K562 (cell line): ENCODE data around the gene TECTA. TPM values are rescaled to one million over a fixed set of nuclear protein-coding genes. Genes with fewer than 3 reads are reported as not detected.

Experiments used
- ATAC-seq: fragments of 200-7000 bp; cut with Tn5 transposase; 3 replicates; pipeline ENCODE4 v1.9.1; 2020; ENCODE audit warnings: moderate library complexity
- BruUV-seq: library from RNA; stranded (reverse); fragments of 400-500 nt; replicated peaks from 2 replicates; lab custom pipeline; 2021; lab: Mats Ljungman, UMichigan
- CTCF ChIA-PET: fragments of 300-600 bp; formaldehyde crosslinking; extraction: SDS; loops from one replicate; lab custom pipeline; 2021; ENCODE audit warnings: low intra/inter-chr PET ratio; lab: Yijun Ruan, JAX
- POLR2A ChIA-PET: fragments of 300-600, 350-650 bp; sonication (Branson Sonifier 250); formaldehyde crosslinking; extraction: SDS; loops from one replicate; lab custom pipeline; 2021; ENCODE audit warnings: antibody characterized with exemption, inconsistent platforms; lab: Yijun Ruan, JAX
- DNase-seq, 4 experiments: peaks; one replicate each; pipeline versions ENCODE4 v3.0.0 to v3.0.0-alpha.2; 2011 to 2018; ENCODE audit warnings: low spot score in 3 of 4, mixed read lengths in 3 of 4; ENCODE audit errors: extremely low read depth in 1 of 4
- FAIRE-seq: peaks from 2 replicates; lab custom pipeline; 2011; peaks lifted over from hg19 to GRCh38; lab: Jason Lieb, UNC
- H2AFZ ChIP-seq: 2 replicates; pipeline ENCODE4 v1.6.0; 2011; ENCODE audit warnings: low read depth, low read length, control low read depth, inconsistent platforms
- H3K27ac ChIP-seq: fragments of 200-600 bp; 3 replicates; pipeline ENCODE4 v1.8.0; 2011; ENCODE audit warnings: low read depth, mild to moderate bottlenecking, control low read depth, inconsistent platforms, low read length, moderate library complexity, mixed read lengths; ENCODE audit errors: extremely low read depth
- H3K27me3 ChIP-seq, 2 experiments: fragments of 300-600 bp in 1 of 2; 2 replicates in 1 of 2; 3 replicates in 1 of 2; pipeline versions ENCODE4 v1.6.0 to v1.8.0; 2011; ENCODE audit warnings: inconsistent platforms in 2 of 2, low read length in 2 of 2, mild to moderate bottlenecking in 1 of 2, mixed read lengths in 1 of 2, moderate library complexity in 1 of 2; ENCODE audit not compliant: control insufficient read depth in 2 of 2, insufficient read depth in 2 of 2
- H3K36me3 ChIP-seq: fragments of 300-600 bp; 3 replicates; pipeline ENCODE4 v1.8.0; 2011; ENCODE audit warnings: mild to moderate bottlenecking, low read length, inconsistent platforms; ENCODE audit not compliant: control insufficient read depth, insufficient read depth
- H3K4me1 ChIP-seq, 2 experiments: fragments of 200-600 bp in 1 of 2; replicated peaks in 1 of 2; 2 replicates in 1 of 2; 3 replicates in 1 of 2; pipeline versions ENCODE4 v1.5.1 to v1.8.0; 2011; ENCODE audit warnings: inconsistent platforms in 2 of 2, low read length in 2 of 2, mild to moderate bottlenecking in 1 of 2, mixed read lengths in 1 of 2, moderate library complexity in 1 of 2; ENCODE audit not compliant: control insufficient read depth in 2 of 2, insufficient read depth in 2 of 2
- H3K4me2 ChIP-seq: 2 replicates; pipeline ENCODE4 v1.6.1; 2011; ENCODE audit warnings: low read length, control low read depth, inconsistent platforms, mixed read lengths; ENCODE audit not compliant: insufficient read depth
- H3K4me3 ChIP-seq: fragments of 200-600 bp; sonication (generic), shearing (Covaris generic); 2 replicates; pipeline ENCODE4 v1.5.1; 2016; ENCODE audit warnings: control low read depth, inconsistent platforms
- H3K79me2 ChIP-seq: fragments of 200-600 bp; 3 replicates; pipeline ENCODE4 v1.8.0; 2011; ENCODE audit warnings: low read length, inconsistent platforms; ENCODE audit not compliant: control insufficient read depth, insufficient read depth
- H3K9ac ChIP-seq, 2 experiments: 2 replicates each; pipeline versions ENCODE4 v1.6.0 to v1.6.1; 2011; ENCODE audit warnings: low read depth in 2 of 2, low read length in 2 of 2, control low read depth in 1 of 2, inconsistent platforms in 1 of 2, mild to moderate bottlenecking in 1 of 2, mixed read lengths in 1 of 2; ENCODE audit not compliant: insufficient read depth in 1 of 2
- H3K9me1 ChIP-seq: one replicate; pipeline ENCODE4 v1.6.0; 2011; ENCODE audit warnings: inconsistent platforms, mild to moderate bottlenecking, low read length, moderate library complexity; ENCODE audit not compliant: control insufficient read depth, insufficient read depth
- H3K9me3 ChIP-seq: replicated peaks from 2 replicates; pipeline ENCODE4 v1.5.1; 2011; ENCODE audit warnings: low read depth, low read length, inconsistent platforms; ENCODE audit not compliant: control insufficient read depth, insufficient read depth
- H4K20me1 ChIP-seq: replicated peaks from 2 replicates; pipeline ENCODE4 v1.6.1; 2011; ENCODE audit warnings: low read length, inconsistent platforms, mixed read lengths; ENCODE audit not compliant: control insufficient read depth, insufficient read depth
- C11orf30 ChIP-seq: fragments of 450-650 bp; IDR thresholded peaks from 2 replicates; pipeline ENCODE4 v1.6.1; 2016; ENCODE audit warnings: low read depth, mild to moderate bottlenecking
- MAFG ChIP-seq: fragments of 450-650 bp; conservative IDR thresholded peaks from 2 replicates; pipeline ENCODE4 v1.6.1; 2016; ENCODE audit warnings: missing genetic modification characterization, missing compliant biosample characterization
- NFATC3 ChIP-seq: fragments of 450-650 bp; IDR thresholded peaks from 2 replicates; pipeline ENCODE4 v1.6.1; 2017; ENCODE audit warnings: mild to moderate bottlenecking
- NFE2 ChIP-seq: IDR thresholded peaks from 2 replicates; pipeline ENCODE4 v1.6.1; 2014; ENCODE audit warnings: antibody characterized with exemption, low read depth
- PBX2 ChIP-seq, 2 experiments: IDR thresholded peaks in 1 of 2; conservative IDR thresholded peaks in 1 of 2; 2 replicates each; pipeline ENCODE4 v1.6.1; 2016; ENCODE audit warnings: low read depth in 2 of 2, mild to moderate bottlenecking in 1 of 2, missing compliant biosample characterization in 1 of 2, missing genetic modification characterization in 1 of 2, moderate library complexity in 1 of 2
- SIRT6 ChIP-seq: IDR thresholded peaks from one replicate; pipeline ENCODE4 v1.6.1; 2012; ENCODE audit warnings: low read depth, mild to moderate bottlenecking, control low read depth, inconsistent platforms, low read length, moderate library complexity
- ZNF316 ChIP-seq: fragments of 450-650 bp; IDR thresholded peaks from 2 replicates; pipeline ENCODE4 v1.6.1; 2016
- WGBS: fragments of 100-300 bp; shearing (Covaris generic); methylation state at CpG from one replicate; pipeline ENCODE4 v1.1.6; 2016; ENCODE audit warnings: low coverage, mixed read lengths; ENCODE audit not compliant: insufficient coverage; ENCODE audit errors: missing lambda C conversion rate; 5-methylcytosine and 5-hydroxymethylcytosine counted together
- in situ Hi-C: fragments of 300-500 bp; cut with MboI; formaldehyde crosslinking; loops from 4 replicates; pipeline ENCODE4 v1.15.0; 2018; ENCODE audit warnings: inconsistent platforms, mixed read lengths
- intact Hi-C: fragments of 100-400 bp; cut with micrococcal nuclease; formaldehyde crosslinking; loops from 2 replicates; pipeline ENCODE4 v1.14.2; 2022
- polyA plus RNA-seq, 8 experiments: library from polyadenylated mRNA; depleted of rRNA in 4 of 8; stranded (reverse) in 5 of 8; unstranded in 3 of 8; fragments of >200 nt; fragmentation: Nextera tagmentation in 2 of 8; fragmentation: Illumina TruSeq in 1 of 8; extraction: Ambion mirVana in 2 of 8; extraction: Trizol in 1 of 8; gene quantifications; 2 replicates each; pipeline versions ENCODE4 v1.2.1 to v1.2.3, GENCODE V29; 2011 to 2014; ENCODE audit warnings: inconsistent platforms in 1 of 8, missing spikeins in 1 of 8
- total RNA-seq, 7 experiments: library from RNA; depleted of rRNA in 6 of 7; stranded (reverse); fragments of >200 nt in 6 of 7; fragmentation: Illumina TruSeq in 2 of 7; extraction: Trizol in 2 of 7; gene quantifications; 2 replicates each; pipeline versions ENCODE4 v1.2.1 to v1.2.3, GENCODE V29; 2011 to 2021; ENCODE audit warnings: low replicate concordance in 1 of 7

TECTA gene
- total and polyA plus RNA-seq, 9 of the 15 experiments (the other 6 are each of a cell fraction or from before 2014, with no cell fraction given), result under 0.01 to 0.04 (median 0.03) TPM; not detected in 5

GRCh38 chr11:121071846-121072450, 29.1 kb upstream of the TECTA start:
- H3K4me3 ChIP-seq, result no peak overlapping the region
- ATAC-seq (peak; percentile 42; the same call in 1 of the 3 replicates), DNase-seq (peak in 2 of 4 experiments; percentile 5 to 11), FAIRE-seq (no peak)
- H3K9ac ChIP-seq, result no peak overlapping the region
- H3K9me3 ChIP-seq, result no peaks in the 10 kb centered on the region
- ChIA-PET CTCF (no interaction called here), POLR2A (no interaction called here)
- BruUV-seq, result no TSS peak
- H3K79me2 ChIP-seq, result no peaks in the 10 kb centered on the region
- H3K4me2 ChIP-seq, result no peak overlapping the region
- no peaks in the 10 kb centered on the region for H4K20me1 ChIP-seq
- no peaks in the 10 kb centered on the region for H3K27me3 ChIP-seq
- H3K36me3 ChIP-seq, result no peaks in the 10 kb centered on the region
- no peak overlapping the region for H2AFZ ChIP-seq
- in situ Hi-C loops (loop anchor here (10.0 kb wide), 1 partner anchor 943 kb away; no protein-coding TSS in a partner anchor), intact Hi-C loops (no loop called here)
- H3K27ac ChIP-seq, result no peak overlapping the region
- no peaks in the 10 kb centered on the region for H3K9me1 ChIP-seq
- TF ChIP-seq PBX2 (CRISPR knock-in tag; IDR thresholded peaks at IDR 0.05; ENCODE audit: low read depth), result no peak
- peak; percentile 41; the same call in 1 of the 2 replicates for TF ChIP-seq PBX2 (tag; conservative IDR thresholded peaks at IDR 0.05; ENCODE audit: low read depth)
- peak; percentile 67 for TF ChIP-seq MAFG (tag)
- TF ChIP-seq ZNF316, result peak; percentile 41; the same call in 1 of the 2 replicates
- TF ChIP-seq NFE2, result peak; percentile 55
- TF ChIP-seq C11orf30, result peak; percentile 48
- no peak for TF ChIP-seq NFATC3
- no peak for TF ChIP-seq SIRT6
- H3K4me1 ChIP-seq, result no peaks in the 10 kb centered on the region
- 10% methylated on average over 5 of the region's 5 CpGs for WGBS
